Stimulated activated CD8-positive, alpha-beta memory T cell treated with anti-CD3 and anti-CD28 coated beads, Interleukin-7, amount 100 ng/mL, for 4 hours (primary cell): ENCODE data around the gene LAMC1.

Experiments
- DNase-seq, 2 donors: peaks; one replicate each; pipeline ENCODE4 v3.0.0-alpha.2; 2020; ENCODE audit warnings: low read depth in 2 of 2

The LAMC1 gene

GRCh38 chr1:183079712-183080388 lies 56.6 kb downstream of the LAMC1 start:
- no peak for DNase-seq

- DNase-seq, result no peak
These were observed 57.2 kb downstream of the LAMC1 start for GRCh38 chr1:183080406-183080805.

- DNase-seq, result no peak
These were observed 58.3 kb downstream of the LAMC1 start for GRCh38 chr1:183081402-183082120.

- no peak for DNase-seq
These were observed 59.4 kb downstream of the LAMC1 start for GRCh38 chr1:183082650-183083049.

- no peak for DNase-seq
These were observed 63.8 kb downstream of the LAMC1 start for GRCh38 chr1:183087001-183087400.

GRCh38 chr1:183089025-183089639 lies 65.9 kb downstream of the LAMC1 start:
- DNase-seq, result no peak

- no peak for DNase-seq
These were observed 67.3 kb downstream of the LAMC1 start for GRCh38 chr1:183090391-183091006.

- no peak for DNase-seq
These were observed 68.0 kb downstream of the LAMC1 start for GRCh38 chr1:183091181-183091580.

GRCh38 chr1:183092350-183092749 lies 69.1 kb downstream of the LAMC1 start:
- no peak for DNase-seq

- no peak for DNase-seq
These were observed 69.9 kb downstream of the LAMC1 start for GRCh38 chr1:183093066-183093668.

- no peak for DNase-seq
These were observed 70.6 kb downstream of the LAMC1 start for GRCh38 chr1:183093786-183094298.

- DNase-seq, result no peak
These were observed 71.1 kb downstream of the LAMC1 start for GRCh38 chr1:183094351-183094750.

GRCh38 chr1:183096351-183096750 lies 73.1 kb downstream of the LAMC1 start:
- no peak for DNase-seq

- DNase-seq, result no peak
These were observed 73.7 kb downstream of the LAMC1 start for GRCh38 chr1:183096894-183097293.

- no peak for DNase-seq
These were observed 74.3 kb downstream of the LAMC1 start for GRCh38 chr1:183097438-183098051.

- no peak for DNase-seq
These were observed 75.1 kb downstream of the LAMC1 start for GRCh38 chr1:183098317-183098716.

- DNase-seq, result no peak
These were observed 77.2 kb downstream of the LAMC1 start for GRCh38 chr1:183100361-183100974.

GRCh38 chr1:183101081-183101480 lies 77.9 kb downstream of the LAMC1 start:
- DNase-seq, result no peak

- DNase-seq, result no peak
These were observed 78.6 kb downstream of the LAMC1 start for GRCh38 chr1:183101841-183102276.

GRCh38 chr1:183103147-183103546 lies 79.9 kb downstream of the LAMC1 start:
- DNase-seq, result no peak

- no peak for DNase-seq
These were observed 80.4 kb downstream of the LAMC1 start for GRCh38 chr1:183103577-183103976.
